Measurements from ENCODE around the gene PTPN9. TPM values are rescaled to one million over a fixed set of nuclear protein-coding genes. Genes with fewer than 3 reads are reported as not detected.

The PTPN9 gene
- total and polyA plus RNA-seq, 2 of the 4 experiments (the other 2 are of a cell fraction) = 26.5 to 38.9 TPM

DNA sequence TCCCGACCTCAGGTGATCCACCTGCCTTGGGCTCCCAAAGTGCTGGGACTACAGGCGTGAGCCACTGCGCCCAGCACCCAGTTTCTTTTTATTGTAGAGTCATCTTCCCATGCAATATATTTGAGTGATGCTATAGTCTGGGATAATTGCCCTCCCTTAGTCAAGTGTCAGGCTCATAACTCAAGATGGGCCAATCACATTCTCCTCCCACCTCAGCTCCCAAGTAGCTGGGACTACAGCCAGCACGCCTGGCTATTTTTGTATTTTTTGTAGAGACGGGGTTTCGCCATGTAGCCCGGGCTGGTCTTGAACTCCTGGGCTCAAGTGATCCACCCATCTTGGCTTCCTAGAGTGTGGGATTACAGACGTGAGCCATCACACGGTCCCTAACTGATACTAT is 15.2 kb upstream of the PTPN9 start:
- Histone ChIP-seq H3K27ac (ENCODE audit: insufficient read depth, low read length) (no peak overlapping the region), H3K18ac (ENCODE audit: low read depth, low read length) (no peak overlapping the region), H3K4me3 (ENCODE audit: insufficient read depth, low read depth, low read length) (no peak overlapping the region), H2BK15ac (ENCODE audit: low read depth, low read length) (no peak overlapping the region), H4K91ac (ENCODE audit: insufficient read depth, low read depth, low read length) (no peak overlapping the region), H2BK20ac (ENCODE audit: low read depth, low read length) (no peak overlapping the region), H3K9me3 (ENCODE audit: control insufficient read depth, insufficient read depth, low read length) (no peaks in the 10 kb centered on the region), H4K5ac (ENCODE audit: low read depth, low read length) (no peak overlapping the region), H2BK5ac (ENCODE audit: low read depth, low read length, poor library complexity, severe bottlenecking) (no peak overlapping the region), H4K20me1 (ENCODE audit: insufficient read depth, low read length) (no peaks in the 10 kb centered on the region), H3K27me3 (ENCODE audit: control insufficient read depth, insufficient read depth, low read length) (no peaks in the 10 kb centered on the region), H3K9ac (ENCODE audit: low read depth, low read length) (no peak overlapping the region), H3K23ac (ENCODE audit: low read depth, low read length) (no peak overlapping the region), H3K36me3 (ENCODE audit: control insufficient read depth, insufficient read depth, low read length) (peaks cover 34% of the 10 kb centered on the region), H4K8ac (ENCODE audit: low read depth in 2 of 2, low read length in 2 of 2) (no peak overlapping the region), H3K9me1 (ENCODE audit: insufficient read depth, low read length) (peaks cover 3% of the 10 kb centered on the region; the same call in 1 of the 2 replicates), H2BK120ac (ENCODE audit: low read depth, low read length) (no peak overlapping the region), H2AFZ (replicated peaks; ENCODE audit: low read length, poor library complexity) (no peak overlapping the region), H3K14ac (replicated peaks; ENCODE audit: low read depth, low read length) (no peak overlapping the region), H3K4me1 (ENCODE audit: control insufficient read depth, insufficient read depth, low read length) (no peaks in the 10 kb centered on the region), H3K4me2 (ENCODE audit: low read depth, low read length) (no peak overlapping the region), H3K4ac (ENCODE audit: low read depth, low read length) (no peak overlapping the region), H2AK9ac (replicated peaks; ENCODE audit: low read depth, low read length, poor library complexity) (no peak overlapping the region), H2AK5ac (ENCODE audit: low read depth, low read length) (no peak overlapping the region), H3K56ac (ENCODE audit: extremely low read depth, insufficient read depth, low read length) (no peak overlapping the region), H3K79me1 (ENCODE audit: low read depth in 1 of 2, low read length in 2 of 2) (peaks cover 0 to 4% of the 10 kb centered on the region in 2 experiments; a peak in 1 of 4 replicates)
- DNase-seq (no peak), ATAC-seq (ENCODE audit: low read depth) (no peak)
- 100% methylated on average over 1 of the region's 9 CpGs; no CpG with 5 or more reads in 1 of the 2 experiments for WGBS, 2 experiments (ENCODE audit: extremely low coverage in 2 of 2, insufficient read length in 1 of 2)
- ChIA-PET POLR2A (ENCODE audit: unreplicated experiment) (no interaction called here), CTCF (no interaction called here)
- dilution Hi-C loops (cut with HindIII; ENCODE audit: low sequenced_read_pairs, unreplicated experiment) (no loop called here), in situ Hi-C loops (cut with MboI; ENCODE audit: low sequenced_read_pairs) (no loop called here), intact Hi-C loops (cut with micrococcal nuclease) (no loop called here)
- TF ChIP-seq RAD21 (IDR thresholded peaks at IDR 0.05; ENCODE audit: low read length) (no peak), CEBPB (IDR thresholded peaks at IDR 0.05; ENCODE audit: low read depth, low read length) (no peak), RCOR1 (IDR thresholded peaks at IDR 0.05; ENCODE audit: insufficient replicate concordance, low read length) (no peak), NFE2L2 (IDR thresholded peaks at IDR 0.05; ENCODE audit: low read depth, low read length) (no peak), MAZ (IDR thresholded peaks at IDR 0.05; ENCODE audit: borderline replicate concordance, low read depth, low read length) (no peak), SMC3 (IDR thresholded peaks at IDR 0.05; ENCODE audit: low read depth, low read length) (no peak), FOS (IDR thresholded peaks at IDR 0.05; ENCODE audit: low read depth, low read length) (no peak), POLR2A (IDR thresholded peaks at IDR 0.05; ENCODE audit: low read depth, low read length) (no peak), RFX5 (IDR thresholded peaks at IDR 0.05; ENCODE audit: low read depth, low read length) (no peak), MXI1 (IDR thresholded peaks at IDR 0.05; ENCODE audit: borderline replicate concordance, low read depth, low read length) (no peak), BHLHE40 (IDR thresholded peaks at IDR 0.05; ENCODE audit: low read depth, low read length) (no peak)
- TF ChIP-seq, protein P1, sequence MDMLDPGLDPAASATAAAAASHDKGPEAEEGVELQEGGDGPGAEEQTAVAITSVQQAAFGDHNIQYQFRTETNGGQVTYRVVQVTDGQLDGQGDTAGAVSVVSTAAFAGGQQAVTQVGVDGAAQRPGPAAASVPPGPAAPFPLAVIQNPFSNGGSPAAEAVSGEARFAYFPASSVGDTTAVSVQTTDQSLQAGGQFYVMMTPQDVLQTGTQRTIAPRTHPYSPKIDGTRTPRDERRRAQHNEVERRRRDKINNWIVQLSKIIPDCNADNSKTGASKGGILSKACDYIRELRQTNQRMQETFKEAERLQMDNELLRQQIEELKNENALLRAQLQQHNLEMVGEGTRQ (IDR thresholded peaks at IDR 0.05; ENCODE audit: low read depth, low read length) = no peak
- no TSS peak for BruUV-seq (replicated peaks)
